Tibial artery (tissue), 4 donors: ENCODE data around the gene NPSR1.

Experiments
- DNase-seq, 2 donors: peaks; one replicate each; pipeline ENCODE4 v3.0.0-alpha.2; 2019
- H3K27ac ChIP-seq, 2 donors: fragments of 200-600 bp; sonication (generic) in 1 of 2; 1 replicate in 1 of 2; 2 replicates in 1 of 2; pipeline ENCODE4 v1.5.1; 2018 to 2019; ENCODE audit warnings: mild to moderate bottlenecking in 1 of 2
- H3K27me3 ChIP-seq, 2 donors: fragments of 200-600 bp; sonication (generic) in 1 of 2; one replicate each; pipeline versions ENCODE4 v1.5.1 to v1.6.0; 2016 to 2019
- H3K36me3 ChIP-seq, 3 donors: fragments of 200-600 bp; sonication (generic) in 2 of 3; one replicate each; pipeline ENCODE4 v1.5.1; 2016 to 2019; ENCODE audit warnings: mild to moderate bottlenecking in 2 of 3
- H3K4me1 ChIP-seq, 4 donors: fragments of 200-600 bp; sonication (generic) in 2 of 4; 1 replicate in 3 of 4; 2 replicates in 1 of 4; pipeline ENCODE4 v1.5.1; 2016 to 2019
- H3K4me3 ChIP-seq, 2 donors: fragments of 200-600 bp; sonication (generic) in 1 of 2; 1 replicate in 1 of 2; 2 replicates in 1 of 2; pipeline ENCODE4 v1.5.1; 2018 to 2019; ENCODE audit warnings: mild to moderate bottlenecking in 2 of 2
- H3K9me3 ChIP-seq, 3 donors: fragments of 200-600 bp; sonication (generic) in 1 of 3; one replicate each; pipeline ENCODE4 v1.5.1; 2016 to 2019
- intact Hi-C: fragments of 100-400 bp; cut with DNase I; formaldehyde crosslinking; loops from one replicate; pipeline ENCODE4 v1.15.0; 2023; ENCODE audit warnings: low total_unique reads
- TF ChIP-seq, protein P1 (sequence below), 2 experiments: fragments of 200-600 bp in 1 of 2; fragments of 450-650 bp in 1 of 2; IDR thresholded peaks; one replicate each; pipeline ENCODE4 v1.5.1; 2017 to 2019; ENCODE audit warnings: antibody characterized with exemption in 2 of 2, mild to moderate bottlenecking in 1 of 2, moderate library complexity in 1 of 2

Gene NPSR1

DNA sequence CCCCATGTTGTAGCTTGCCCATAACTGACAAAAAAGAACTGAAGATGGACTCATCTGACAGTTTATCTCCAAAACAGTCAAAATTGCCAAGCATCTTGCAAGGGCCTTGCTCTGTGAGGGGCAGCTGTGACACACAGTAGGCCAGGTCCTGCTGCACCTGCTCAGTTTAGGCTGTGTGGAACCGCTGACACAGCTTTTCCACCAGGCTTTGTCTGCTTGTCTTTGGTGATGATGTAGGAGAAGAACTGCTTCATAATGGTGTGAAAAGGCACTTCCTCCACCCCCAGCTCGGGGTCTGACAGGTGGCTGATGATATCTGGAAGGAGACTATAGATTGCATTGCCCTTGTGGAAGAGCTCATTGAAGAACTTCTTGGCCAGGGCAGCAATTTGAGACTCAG lies 92.6 kb downstream of the NPSR1 start:
- H3K4me3 ChIP-seq, result no peak overlapping the region
- no peak for DNase-seq
- no peaks in the 10 kb centered on the region for H3K4me1 ChIP-seq
- intact Hi-C loops, result no loop called here
- H3K27ac ChIP-seq, result no peak overlapping the region
- H3K27me3 ChIP-seq, result no peaks in the 10 kb centered on the region
- no peaks in the 10 kb centered on the region for H3K36me3 ChIP-seq
- TF ChIP-seq, protein P1, sequence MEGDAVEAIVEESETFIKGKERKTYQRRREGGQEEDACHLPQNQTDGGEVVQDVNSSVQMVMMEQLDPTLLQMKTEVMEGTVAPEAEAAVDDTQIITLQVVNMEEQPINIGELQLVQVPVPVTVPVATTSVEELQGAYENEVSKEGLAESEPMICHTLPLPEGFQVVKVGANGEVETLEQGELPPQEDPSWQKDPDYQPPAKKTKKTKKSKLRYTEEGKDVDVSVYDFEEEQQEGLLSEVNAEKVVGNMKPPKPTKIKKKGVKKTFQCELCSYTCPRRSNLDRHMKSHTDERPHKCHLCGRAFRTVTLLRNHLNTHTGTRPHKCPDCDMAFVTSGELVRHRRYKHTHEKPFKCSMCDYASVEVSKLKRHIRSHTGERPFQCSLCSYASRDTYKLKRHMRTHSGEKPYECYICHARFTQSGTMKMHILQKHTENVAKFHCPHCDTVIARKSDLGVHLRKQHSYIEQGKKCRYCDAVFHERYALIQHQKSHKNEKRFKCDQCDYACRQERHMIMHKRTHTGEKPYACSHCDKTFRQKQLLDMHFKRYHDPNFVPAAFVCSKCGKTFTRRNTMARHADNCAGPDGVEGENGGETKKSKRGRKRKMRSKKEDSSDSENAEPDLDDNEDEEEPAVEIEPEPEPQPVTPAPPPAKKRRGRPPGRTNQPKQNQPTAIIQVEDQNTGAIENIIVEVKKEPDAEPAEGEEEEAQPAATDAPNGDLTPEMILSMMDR (IDR thresholded peaks at IDR 0.05), result no peak
- no peaks in the 10 kb centered on the region for H3K9me3 ChIP-seq

DNA sequence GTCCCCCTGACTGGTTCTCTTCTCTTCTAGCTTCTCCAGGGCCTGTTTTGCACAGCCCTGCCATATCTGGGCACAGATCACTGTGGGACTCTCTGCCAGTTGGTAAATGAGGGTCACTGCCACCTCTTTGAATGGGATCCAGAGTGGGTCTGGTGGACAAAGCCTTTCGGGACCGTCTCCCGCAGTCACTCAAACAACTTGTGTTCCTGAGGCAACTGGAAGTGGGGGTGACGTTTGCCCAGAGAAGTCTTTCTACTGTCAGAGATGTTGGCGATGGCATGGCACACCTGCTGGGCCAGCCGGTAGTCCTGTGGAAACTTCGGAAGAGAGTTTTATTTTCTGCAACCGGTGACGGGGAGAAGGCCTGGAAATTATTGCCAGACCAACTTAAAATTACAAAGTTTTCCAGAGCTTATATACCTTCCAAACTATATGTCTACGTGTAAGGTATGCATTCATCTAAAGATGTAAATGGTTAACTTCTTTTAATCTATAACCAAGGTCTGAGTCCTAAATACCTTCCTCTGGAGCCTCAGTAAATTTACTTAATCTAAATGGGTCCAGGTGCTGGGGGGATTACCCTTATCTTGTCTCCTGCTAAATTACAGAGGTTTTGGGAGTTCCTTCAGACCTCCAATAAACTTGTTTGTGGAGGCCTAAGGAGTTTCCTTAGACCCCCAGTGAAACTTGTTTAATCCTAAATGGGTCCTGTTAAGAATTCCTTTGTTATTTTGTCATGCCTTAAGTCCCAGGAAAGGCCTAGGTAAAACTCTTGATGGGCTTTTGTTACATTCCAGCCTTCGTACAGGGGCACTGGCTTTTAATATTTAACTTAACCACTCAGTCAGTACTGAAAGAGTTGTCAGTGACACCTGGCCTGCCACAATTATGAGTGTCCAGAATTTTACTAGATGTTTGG lies 94.0 kb downstream of the NPSR1 start:
- Histone ChIP-seq H3K36me3 (no peaks in the 10 kb centered on the region), H3K27ac (no peak overlapping the region), H3K4me1 (no peaks in the 10 kb centered on the region), H3K4me3 (no peak overlapping the region), H3K9me3 (no peaks in the 10 kb centered on the region), H3K27me3 (no peaks in the 10 kb centered on the region)
- TF ChIP-seq, protein P1 (IDR thresholded peaks at IDR 0.05), result no peak
- intact Hi-C loops, result no loop called here
- no peak for DNase-seq

DNA sequence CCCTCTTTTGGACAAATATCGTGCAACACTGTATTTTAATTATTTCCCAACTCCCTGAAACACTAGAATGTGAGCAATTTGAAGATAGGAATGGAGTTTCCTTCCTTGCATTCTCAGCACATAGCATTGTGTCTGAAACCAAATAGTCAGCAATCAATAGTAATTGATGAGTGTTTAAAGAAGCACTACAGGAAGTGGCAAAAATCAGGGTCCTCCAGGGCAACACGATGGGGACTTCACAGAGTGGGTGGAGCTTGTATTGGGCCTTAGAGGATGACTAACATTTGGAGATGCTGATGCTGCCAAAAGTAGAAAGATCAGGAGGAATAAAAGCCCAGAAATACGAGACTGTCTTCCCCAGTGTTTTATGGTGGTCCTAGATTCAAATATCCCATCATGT lies 94.9 kb downstream of the NPSR1 start:
- H3K27me3 ChIP-seq, result no peaks in the 10 kb centered on the region
- H3K27ac ChIP-seq, result no peak overlapping the region
- H3K36me3 ChIP-seq, result no peaks in the 10 kb centered on the region
- H3K4me3 ChIP-seq, result no peak overlapping the region
- no peak for DNase-seq
- H3K9me3 ChIP-seq, result no peaks in the 10 kb centered on the region
- H3K4me1 ChIP-seq, result no peaks in the 10 kb centered on the region
- TF ChIP-seq, protein P1 (IDR thresholded peaks at IDR 0.05), result no peak
- intact Hi-C loops, result no loop called here

DNA sequence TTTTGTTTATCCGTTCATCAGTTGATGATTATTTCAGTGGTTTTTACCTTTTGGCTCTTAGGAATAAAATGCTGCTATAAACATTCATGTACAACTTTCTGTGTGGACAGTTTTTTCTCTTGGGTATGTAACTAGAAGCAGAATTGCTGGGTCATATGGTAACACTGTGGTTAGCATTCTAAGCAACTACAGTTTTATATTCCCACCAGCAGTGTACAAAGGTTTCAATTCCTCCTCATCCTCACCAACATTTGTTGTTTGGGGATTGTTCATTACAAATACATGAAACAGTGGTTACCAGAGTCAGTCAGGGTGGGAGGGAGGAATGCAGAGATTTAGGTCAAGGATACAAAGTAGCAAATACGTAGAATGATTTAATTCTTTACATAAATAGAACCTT lies 97.0 kb downstream of the NPSR1 start:
- DNase-seq, result no peak
- TF ChIP-seq, protein P1 (IDR thresholded peaks at IDR 0.05), result no peak
- Histone ChIP-seq H3K27me3 (no peaks in the 10 kb centered on the region), H3K36me3 (no peaks in the 10 kb centered on the region), H3K9me3 (no peaks in the 10 kb centered on the region), H3K27ac (no peak overlapping the region), H3K4me3 (no peak overlapping the region), H3K4me1 (no peaks in the 10 kb centered on the region)
- intact Hi-C loops, result no loop called here

DNA sequence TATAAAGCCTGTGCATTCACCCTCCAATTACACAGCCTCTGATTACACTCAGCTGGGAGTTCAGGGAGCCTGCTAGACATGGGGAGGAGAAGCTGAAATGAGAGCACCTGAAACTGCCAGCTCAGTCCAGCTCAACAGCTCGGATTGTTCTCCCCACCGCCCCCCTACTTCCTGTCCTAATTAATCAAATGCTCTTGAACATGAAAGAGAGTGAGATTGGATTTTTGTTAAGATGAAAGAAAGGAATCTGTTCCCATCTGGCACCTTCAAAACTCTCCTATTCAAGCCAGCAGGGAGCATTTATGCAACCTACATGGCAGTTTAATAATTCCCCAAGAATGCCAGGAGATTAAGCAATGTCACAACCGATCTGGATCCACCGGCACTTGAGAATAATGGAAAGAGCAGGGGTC lies 98.0 kb downstream of the NPSR1 start:
- no peaks in the 10 kb centered on the region for H3K4me1 ChIP-seq
- H3K4me3 ChIP-seq, result no peak overlapping the region
- H3K36me3 ChIP-seq, result no peaks in the 10 kb centered on the region
- TF ChIP-seq, protein P1 (IDR thresholded peaks at IDR 0.05), result no peak
- no peaks in the 10 kb centered on the region for H3K9me3 ChIP-seq
- no peak overlapping the region for H3K27ac ChIP-seq
- H3K27me3 ChIP-seq, result no peaks in the 10 kb centered on the region
- intact Hi-C loops, result no loop called here
- DNase-seq, result no peak
